A172 (cell line): Measurements from ENCODE around the gene NDST4. TPM values are rescaled to one million over a fixed set of nuclear protein-coding genes. Genes with fewer than 3 reads are reported as not detected.
"Not testable (repeated sequence)": the region's sequence is repeated elsewhere in the genome, so short reads cannot be mapped to it uniquely, and the experiment has no call there.

Source experiments
- DNase-seq: peaks from one replicate; pipeline ENCODE4 v3.0.0-alpha.2; 2015; ENCODE audit warnings: low spot score
- total RNA-seq: library from RNA; depleted of rRNA; stranded (reverse); fragments of >200 nt; shearing (Covaris generic); gene quantifications from 2 replicates; pipeline ENCODE4 v1.2.3, GENCODE V29; 2014

Gene NDST4
- total RNA-seq, 1 experiment from 2014 or later: not detected

DNA sequence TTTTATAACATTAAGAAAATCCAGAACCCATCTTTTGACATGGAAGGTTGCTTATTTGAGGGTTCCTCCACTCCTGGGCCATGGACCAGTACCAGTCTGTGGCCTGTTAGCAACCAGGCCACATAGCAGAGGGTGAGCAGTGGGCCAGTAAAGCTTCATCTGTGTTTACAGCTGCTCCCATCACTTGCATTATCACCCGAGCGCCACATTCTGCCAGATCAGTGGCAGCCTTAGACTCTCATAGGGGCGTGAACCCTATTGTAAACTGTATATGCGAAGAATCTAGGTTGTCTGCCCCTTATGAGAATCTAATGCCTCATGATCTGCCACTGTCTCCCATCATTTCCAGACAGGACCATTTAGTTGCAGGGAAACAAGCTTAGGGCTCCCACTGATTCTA is 58.6 kb downstream of the NDST4 start:
- DNase-seq: peak; percentile 21

DNA sequence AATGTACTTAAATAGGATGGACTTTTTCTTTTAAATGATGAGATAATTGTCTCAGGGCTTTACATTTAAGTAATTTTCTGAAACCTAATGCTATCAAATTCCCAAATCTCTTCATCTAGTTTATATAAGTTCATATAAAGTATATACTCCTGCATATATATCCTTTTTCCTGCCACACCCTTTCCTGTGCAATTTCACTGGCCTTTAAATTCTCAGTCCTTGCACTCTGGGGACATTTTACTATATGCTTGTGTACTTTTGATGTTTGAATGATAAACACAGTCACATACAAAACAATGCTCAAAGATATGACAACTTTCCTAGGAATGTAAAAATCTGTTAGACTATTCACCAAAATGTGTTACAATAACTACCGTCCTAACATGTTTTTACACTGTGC is 60.1 kb downstream of the NDST4 start:
- no peak for DNase-seq

DNA sequence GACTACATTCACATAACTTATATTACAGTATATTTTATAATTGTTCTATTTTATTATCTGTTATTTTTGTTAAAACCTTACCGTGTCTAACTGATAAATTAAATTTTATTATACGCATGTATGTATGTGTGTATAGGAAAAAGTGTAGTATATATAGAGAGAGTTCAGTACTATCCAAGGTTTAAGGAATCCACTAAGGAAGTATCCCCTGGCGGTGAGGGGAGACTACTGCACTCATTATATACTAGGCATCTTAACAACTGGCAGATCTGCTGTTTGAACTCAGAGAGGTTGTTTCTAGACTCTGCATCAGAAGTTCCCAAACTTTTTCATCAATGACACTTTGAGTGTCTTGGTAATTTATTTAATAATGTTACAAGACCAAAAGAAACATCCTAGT is 70.9 kb downstream of the NDST4 start:
- no peak for DNase-seq

DNA sequence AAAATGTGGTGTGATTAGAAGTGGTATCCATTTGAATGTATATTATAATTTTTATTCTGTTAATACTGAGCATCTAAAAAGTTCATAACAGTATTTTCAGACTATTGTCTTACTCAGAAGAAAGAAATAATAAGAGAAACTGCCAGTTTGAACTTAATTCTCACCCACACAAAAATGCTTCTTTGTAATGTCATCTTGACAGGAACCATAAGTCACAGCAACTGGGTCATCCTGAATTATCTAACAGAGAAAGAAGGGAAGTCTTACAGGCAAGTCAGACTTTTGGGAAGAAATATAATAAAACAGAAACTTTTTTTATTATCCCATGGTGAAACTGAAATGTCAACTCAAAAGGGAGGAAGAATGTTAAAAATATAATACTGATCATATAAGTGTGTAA is 83.1 kb downstream of the NDST4 start:
- no peak for DNase-seq

DNA sequence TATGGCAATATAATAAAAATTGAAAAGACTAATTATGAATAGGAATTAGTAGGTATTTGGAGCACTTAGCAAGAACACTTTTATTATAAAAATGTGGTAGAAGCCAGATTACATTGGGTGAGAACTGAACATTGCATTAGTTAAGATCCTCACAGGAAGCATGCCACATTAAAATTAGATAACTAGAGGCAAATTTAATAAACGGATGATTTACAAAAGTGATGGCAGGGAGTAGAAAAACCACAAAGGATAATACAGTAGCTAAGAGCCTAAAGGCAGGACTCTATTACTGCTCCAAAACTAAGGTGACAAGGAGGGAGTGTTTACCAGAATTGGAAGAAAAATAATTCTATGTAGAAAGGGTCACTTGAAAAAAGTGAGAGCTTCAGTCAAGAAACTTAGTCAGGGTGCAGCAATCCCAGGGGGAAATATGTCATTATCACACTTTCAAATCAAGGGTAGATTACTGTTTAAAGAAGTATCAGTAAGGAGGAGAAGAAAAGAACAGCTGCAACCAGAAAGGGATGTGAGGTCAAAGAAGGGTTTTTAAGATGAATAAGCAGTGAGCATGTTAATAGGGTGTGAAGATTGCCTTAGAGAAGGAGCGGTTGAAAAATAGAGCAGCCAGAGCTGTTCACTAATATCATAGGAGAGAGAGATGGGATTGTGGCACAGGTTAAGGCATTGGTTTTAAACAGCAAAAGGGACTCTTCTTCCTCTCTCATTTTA is 84.6 kb downstream of the NDST4 start:
- no peak for DNase-seq

DNA sequence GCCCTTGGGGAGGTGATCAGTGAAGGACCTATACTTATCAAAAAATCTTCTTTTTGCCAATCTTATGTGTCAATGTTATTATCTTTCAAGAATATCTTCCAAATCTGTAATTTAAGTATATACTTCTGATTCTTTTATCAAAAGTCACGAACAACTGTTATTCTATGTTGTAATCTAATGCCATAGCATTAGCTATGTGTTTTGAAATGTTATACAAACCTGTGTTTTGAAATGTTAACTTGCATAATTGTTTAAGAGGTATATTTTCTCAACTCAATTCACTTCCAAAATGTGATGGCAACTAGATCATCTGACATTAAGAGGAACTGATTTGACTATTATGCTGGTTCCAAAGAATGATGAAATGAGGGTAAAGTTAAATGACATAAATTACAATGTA is 113.5 kb downstream of the NDST4 start:
- DNase-seq: no peak

DNA sequence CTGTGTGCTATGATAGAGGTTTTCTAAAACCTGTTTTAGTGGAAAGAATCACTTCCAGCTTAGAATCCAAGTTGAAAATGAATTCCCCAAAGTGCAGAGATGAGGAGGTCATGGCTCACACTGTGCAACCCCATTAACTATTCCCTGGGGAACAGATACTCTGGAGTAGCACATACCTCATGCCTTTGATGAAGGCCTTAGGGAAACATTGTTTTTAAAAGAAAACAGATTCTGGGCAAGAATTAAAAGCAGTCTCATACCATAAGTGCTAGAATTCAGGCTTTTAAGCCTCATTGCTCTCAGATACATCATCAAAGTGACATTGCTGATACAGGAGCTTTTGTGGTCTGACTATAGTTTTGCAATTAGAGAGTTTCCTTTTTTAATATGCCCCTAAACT is 115.1 kb downstream of the NDST4 start:
- DNase-seq: no peak

DNA sequence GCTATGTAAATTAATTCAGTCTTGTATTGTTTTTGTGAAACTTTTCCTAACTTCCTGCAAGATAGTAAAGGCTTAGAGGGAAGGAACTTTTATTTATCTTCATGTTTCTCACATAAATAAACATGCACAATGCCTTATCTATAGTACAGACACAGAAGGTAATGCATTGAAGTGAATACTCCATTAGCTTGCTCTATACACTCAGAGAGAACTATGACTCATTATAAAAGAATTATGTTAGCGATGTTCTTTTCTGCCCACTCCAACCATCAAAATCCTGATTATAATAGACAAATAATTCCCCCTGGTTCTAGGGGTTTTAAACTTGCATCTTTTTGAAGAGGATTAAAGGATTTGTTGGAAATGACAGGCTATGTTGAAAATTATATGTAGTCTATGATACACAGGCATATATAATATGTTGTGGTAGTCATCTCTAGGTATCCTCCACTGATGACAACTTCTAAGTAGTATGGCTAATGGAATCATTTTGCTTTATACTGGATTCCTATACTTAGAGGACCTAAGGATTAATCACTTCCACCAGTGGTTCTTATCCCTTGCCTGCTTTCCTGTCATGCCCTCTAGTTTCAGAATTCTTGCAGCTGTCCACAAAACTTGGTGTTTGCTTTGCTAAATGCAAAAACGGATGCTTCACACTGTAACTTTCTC is 115.7 kb downstream of the NDST4 start:
- DNase-seq: peak; percentile 16

DNA sequence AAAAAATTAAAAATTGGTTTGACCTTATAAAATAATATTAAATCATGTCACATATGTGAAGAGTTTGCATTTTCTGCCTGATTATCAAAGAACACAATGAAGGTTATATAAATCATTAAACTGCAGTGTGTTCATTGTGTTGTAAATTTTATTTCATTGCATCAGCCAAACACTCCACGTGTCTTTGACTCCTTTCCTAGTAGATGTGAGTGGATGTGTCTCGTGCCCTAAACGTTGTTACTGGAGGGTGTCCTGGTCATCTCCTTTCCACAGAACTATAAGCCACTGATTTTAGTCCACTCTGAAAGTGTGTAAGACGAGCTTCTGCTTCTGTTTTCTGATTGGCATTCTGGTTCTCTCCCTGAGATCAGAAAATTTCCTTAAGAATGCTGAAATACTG is 127.3 kb downstream of the NDST4 start:
- DNase-seq: no peak

DNA sequence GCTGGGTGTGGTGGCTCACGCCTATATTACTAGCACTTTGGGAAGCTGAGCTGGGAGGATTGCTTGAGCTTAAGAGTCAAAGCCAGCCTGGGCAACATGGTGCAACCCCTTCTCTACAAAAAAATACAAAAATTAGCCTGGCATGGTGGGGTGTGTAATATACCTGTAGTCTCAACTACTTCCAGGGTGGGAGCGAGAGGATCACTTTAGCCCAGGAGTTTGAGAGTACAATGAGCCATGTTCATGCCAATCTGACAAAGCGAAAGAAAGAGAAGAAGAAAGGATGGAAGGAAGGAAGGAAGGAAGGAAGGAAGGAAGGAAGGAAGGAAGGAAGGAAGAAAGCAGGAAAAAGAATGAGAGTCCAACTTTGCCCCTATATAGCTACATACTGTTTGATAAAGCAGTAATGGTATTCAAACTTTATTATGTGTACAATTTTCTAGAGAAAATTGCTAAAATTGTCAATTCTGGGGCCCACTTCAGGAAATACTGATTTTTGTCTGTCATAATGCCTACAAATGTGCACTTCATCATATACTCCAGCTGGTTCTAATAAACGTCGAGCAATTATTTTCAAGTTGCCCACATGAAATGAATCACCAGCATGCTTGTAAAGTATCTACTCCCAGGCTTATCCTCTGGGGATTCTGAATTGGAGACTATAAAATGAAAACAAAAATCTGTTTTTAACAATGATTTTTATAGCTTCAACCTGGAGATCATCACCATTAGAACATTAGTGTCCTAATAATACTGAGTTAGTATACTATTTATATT is 132.3 kb downstream of the NDST4 start:
- DNase-seq: no peak

DNA sequence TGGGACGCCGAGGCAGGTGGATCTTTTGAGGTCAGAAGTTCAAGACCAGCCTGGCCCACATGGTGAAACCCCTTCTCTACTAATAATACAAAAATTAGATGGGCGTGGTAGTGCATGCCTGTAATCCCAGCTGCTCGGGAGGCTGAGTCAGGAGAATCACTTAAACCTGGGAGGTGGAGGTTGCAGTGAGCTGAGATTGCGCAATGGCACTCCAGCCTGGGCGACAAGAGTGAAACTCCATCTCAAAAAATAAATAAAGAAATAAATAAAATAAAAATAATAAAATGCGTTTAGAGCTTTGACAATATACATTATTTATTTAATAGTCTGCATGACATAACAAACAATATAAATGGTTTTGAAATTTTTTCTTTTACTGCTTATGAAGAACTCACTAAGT is 133.0 kb downstream of the NDST4 start:
- DNase-seq: not testable (repeated sequence)

DNA sequence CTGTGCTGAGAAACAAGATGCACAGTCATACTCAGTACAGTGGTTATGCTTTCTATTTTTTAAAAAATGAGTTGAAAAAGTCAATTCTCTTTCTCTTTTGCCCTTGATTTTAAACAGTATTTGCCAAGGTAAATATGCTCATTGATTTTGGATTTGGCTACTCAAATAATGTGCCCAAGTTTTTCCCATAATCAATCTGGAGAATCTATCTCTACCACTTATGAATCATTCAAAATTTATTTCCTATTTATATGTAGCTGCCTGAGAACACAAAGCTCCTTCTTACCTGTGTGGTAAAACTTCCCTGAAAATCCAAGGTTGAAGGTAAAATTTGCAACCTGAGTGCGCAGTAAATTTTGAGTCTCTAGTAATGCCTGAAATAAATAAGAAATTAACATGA is 136.5 kb downstream of the NDST4 start:
- no peak for DNase-seq

DNA sequence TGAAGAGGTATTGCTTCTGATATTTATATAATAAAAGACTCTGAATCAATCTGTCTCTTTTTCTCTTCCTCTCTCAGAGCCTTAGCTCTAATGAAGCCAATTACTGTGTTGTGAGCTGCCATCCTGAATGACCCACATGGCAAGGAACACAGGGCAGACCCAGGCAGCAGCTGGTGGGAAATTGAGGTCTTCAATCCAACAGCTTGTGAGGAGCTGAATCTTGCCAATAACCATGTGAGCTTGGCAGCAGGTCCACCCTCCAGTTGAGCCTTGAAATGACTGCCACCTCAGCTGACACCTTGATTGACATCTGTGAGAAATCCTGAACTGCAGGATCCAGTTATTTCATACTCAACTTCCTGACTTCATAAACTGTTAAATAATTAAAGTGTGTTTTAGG is 149.4 kb downstream of the NDST4 start:
- no peak for DNase-seq

DNA sequence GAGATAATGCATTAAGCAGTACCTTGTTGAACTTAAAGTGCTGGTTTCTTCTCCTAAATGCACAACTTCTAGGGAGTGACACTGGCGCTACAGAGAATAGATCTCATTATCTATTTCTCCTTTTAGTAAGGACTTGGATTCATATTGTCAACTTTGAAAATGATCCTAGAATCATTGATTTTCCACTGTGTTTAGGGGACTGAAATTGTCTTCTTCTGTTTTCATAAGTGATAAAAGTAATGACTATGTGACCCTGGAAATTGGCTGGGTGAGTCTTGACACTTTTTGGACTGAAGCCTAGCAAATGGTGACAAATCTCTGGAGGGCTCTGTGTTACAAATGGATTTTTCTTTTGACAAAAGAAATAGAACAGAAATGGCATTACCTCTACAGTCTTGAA is 167.8 kb downstream of the NDST4 start:
- DNase-seq: no peak

DNA sequence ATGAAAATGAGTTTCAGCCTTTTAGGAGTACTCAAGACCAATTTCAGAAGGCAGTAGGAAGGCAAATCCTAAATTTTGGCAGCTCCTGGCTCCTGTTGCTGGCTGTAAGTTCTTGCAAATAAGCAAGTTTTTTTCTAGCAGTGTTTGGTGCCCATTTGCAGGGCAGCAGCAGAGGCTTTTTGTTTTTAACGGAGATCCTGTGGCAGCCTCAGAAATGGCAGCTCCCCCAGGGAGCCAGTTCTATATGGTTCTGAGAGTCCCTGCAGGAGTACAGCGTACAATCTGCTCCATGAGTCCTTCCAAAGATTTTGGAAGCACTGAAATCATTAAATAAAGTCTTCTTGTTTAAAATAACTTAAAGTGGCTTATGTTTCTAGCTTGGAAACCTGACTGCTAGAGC is 171.9 kb downstream of the NDST4 start:
- no peak for DNase-seq

DNA sequence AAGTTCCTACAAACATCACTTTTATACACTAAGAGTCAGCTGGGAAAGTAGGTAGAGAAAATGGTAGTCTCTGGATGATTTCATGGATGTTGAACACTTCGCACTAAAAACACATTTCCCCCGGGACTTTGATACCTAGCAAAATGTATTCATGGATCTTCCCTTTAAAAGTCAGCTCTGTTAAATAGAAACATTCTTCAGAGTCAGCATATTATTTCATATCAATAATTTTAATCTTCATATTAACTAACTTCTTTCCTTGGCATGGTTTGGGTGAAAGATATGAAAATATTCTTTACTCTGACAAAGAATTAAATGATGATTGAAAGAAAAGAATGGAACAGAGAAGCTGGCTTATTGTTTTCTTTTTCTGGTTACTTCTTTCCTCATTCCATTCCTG is 185.5 kb downstream of the NDST4 start:
- DNase-seq: no peak

DNA sequence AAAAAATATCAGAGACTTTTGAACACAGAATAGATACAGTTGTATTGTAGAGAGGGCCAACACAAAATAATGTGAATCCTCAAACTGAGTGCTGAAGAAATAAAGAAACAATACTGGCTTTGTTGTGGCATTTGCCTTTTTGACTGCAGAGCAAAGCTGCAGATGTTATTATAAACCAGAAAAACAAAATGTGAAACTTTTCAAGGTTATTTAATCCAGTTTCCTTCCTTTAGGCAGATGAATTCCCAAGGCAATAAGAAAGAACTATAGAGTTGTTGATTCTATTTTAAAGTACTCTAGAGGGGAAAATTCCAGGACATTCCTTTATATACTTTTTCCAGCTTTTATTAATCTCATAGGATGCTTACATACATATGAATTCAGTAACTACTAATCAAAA is 186.8 kb downstream of the NDST4 start:
- no peak for DNase-seq

DNA sequence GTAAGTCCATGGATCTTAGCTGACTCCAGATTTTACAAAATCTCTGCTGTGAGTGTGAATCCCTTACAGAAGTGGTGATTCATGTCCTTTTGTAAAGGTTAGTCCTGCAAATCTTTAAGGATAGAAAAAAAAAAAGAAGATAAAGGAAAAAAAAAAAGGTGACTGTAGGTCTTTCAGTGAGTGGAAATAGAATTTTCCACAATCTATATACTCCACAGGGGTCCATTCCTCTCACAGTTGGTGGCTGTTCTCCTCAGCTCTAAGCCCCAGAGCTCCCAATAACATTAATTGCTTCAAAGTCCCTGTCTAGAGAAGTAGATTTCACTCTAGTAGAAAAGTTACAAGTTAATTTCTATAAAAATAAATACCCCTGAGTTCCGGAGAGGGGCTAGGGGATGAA is 189.1 kb downstream of the NDST4 start:
- no peak for DNase-seq

DNA sequence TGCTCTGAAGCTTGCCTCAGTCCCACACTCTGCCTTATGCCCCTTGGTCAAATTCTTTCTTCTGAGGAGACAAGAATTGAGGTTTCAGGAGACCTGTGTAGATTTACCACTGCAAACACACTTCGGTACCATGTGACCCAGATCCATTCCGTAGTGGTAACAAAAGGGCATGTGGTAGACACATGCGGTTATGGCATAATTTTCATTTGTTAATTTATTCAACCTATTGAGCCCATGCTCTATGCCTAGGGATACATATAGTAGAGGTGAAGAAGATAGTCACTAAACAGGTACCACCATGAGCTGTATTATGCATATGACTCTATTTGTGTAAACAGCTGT is 190.9 kb downstream of the NDST4 start:
- DNase-seq: no peak

DNA sequence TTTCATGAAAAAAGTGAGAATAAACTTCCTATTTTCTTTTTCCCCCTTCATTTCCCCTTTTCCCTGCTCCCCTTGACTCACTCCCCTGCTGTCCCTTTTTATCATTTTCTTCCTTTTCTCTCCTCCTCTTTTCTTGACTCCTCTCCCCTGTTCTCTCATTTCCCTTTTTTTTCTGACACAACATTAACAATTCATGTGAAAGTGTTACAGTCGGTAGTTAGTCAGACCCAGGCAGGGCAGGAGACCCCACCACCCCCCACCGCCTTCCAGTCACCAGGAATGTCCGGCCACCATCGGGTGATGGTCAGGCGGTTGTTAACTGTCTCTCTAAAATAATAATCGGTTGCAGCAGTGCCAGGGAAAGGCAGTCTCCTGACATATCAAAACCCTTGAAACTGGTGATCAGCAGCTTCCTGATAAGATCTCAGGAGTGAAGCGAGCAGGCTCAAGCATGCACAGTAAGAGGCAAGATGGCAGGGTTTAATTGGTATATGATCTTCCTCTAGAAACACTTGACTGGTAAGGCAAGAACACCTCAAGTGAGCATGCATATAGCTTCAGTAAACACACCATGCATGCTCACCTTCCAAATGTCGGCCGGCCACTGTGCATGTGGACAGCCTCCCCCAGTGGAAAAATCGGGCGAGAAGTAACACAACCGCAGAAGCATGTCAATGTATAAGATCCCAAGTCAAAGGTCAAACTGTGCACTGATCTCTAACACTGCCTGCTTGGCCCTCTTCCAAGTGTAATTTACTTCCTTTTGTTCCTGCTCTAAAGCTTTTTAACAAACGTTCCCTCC is 191.4 kb downstream of the NDST4 start:
- DNase-seq: peak; percentile 21

DNA sequence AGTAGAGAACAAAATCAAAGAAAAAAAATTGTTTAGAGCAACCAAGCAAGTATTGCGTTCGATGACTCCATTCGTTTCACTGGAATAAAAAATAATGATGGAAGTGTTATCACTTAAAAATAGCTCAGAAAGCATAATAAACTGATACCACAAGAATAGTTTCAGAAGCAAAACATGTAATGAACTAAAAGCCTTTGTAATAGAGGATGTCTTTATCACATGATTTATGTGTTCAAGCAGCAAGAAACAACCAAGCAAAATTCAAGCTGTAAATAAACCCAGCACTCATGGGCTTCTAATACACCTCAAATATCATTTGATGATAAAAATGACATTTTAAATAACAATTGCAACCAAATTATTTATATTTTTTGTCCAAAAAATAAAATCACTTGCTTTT is 192.2 kb downstream of the NDST4 start:
- no peak for DNase-seq

DNA sequence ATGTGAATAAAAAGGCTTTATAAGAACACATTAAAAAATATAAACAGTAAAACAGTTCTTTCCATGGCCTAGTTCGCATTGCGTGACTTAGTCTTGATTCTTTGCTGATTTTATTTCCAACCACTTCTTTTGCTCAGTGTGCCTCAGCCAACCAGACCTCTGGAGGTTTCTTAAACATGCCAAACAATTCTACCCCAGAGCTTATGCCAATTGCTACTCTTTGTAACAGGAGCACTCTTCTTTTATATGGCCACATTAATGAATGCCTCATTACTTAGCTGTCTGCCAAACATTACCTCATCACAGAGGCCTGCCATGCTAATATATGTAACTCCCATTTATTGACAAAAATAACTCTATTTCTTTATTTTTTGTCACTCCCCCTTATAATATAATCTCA is 202.3 kb downstream of the NDST4 start:
- no peak for DNase-seq
